Vagina (tissue), 2 donors: Measurements from ENCODE around the gene NPAS2.

Experiments used
- POLR2A ChIP-seq, 2 donors: fragments of 450-650 bp; IDR thresholded peaks; one replicate each; pipeline ENCODE4 v1.6.1; 2017; ENCODE audit warnings: antibody characterized with exemption in 2 of 2, mild to moderate bottlenecking in 2 of 2, moderate library complexity in 2 of 2
- POLR2AphosphoS5 ChIP-seq, 2 donors: sonication (generic); formaldehyde crosslinking; IDR thresholded peaks; one replicate each; pipeline ENCODE4 v1.9.0; 2017; ENCODE audit warnings: antibody characterized with exemption in 2 of 2, mild to moderate bottlenecking in 2 of 2, low read depth in 1 of 2; ENCODE audit not compliant: insufficient read depth in 1 of 2
- TF ChIP-seq, protein P1 (sequence below), 3 experiments: fragments of 450-650 bp in 2 of 3; fragments of 200-600 bp in 1 of 3; sonication (generic) in 1 of 3; IDR thresholded peaks; one replicate each; pipeline ENCODE4 v1.5.1; 2017 to 2019; ENCODE audit warnings: antibody characterized with exemption in 3 of 3, mild to moderate bottlenecking in 2 of 3, moderate library complexity in 2 of 3

DNA sequence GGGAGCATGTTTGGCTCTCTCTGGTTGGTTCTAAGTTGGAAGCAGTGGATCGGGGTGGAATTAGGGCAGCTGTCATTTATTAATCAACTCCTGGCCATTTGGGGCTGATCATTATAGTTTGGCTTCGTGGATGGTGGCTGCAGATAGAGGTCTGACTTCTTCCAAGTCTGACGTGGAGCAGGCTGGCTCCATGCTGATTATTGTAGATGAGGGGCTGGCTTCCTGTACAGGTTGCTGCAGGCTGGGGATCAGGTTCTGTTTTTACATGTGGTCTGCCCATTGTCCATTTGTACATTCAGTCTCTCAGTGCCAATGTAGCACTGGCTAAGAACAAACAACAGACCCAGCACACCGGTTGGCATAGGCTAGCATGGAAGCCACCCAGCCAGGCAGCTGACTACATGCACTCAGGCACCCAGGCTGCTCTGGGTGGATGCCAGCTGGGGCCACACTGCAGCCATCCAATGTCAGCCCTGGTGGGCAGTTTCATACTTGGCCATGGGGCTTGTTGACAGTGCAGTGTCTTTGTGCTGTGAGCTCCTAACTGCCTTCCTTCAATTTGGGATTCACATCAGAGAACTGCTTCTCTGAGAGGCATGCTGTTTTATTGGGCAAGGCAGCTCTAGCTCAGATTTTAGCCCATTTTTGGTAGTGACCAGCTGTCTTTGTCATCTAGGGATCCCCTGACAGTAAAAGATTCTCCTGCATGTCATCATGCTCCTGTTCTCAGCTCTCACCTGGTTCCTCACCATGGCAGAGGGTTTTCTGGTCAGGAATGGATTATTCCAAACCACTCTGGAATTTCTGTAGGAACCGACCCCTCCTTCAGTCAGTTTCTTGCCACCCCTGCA, 25.4 kb downstream of the NPAS2 start:
- TF ChIP-seq POLR2A (IDR thresholded peaks at IDR 0.05): no peak
- TF ChIP-seq, protein P1, sequence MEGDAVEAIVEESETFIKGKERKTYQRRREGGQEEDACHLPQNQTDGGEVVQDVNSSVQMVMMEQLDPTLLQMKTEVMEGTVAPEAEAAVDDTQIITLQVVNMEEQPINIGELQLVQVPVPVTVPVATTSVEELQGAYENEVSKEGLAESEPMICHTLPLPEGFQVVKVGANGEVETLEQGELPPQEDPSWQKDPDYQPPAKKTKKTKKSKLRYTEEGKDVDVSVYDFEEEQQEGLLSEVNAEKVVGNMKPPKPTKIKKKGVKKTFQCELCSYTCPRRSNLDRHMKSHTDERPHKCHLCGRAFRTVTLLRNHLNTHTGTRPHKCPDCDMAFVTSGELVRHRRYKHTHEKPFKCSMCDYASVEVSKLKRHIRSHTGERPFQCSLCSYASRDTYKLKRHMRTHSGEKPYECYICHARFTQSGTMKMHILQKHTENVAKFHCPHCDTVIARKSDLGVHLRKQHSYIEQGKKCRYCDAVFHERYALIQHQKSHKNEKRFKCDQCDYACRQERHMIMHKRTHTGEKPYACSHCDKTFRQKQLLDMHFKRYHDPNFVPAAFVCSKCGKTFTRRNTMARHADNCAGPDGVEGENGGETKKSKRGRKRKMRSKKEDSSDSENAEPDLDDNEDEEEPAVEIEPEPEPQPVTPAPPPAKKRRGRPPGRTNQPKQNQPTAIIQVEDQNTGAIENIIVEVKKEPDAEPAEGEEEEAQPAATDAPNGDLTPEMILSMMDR (IDR thresholded peaks at IDR 0.05): no peak
- no peak for TF ChIP-seq POLR2AphosphoS5 (IDR thresholded peaks at IDR 0.05; ENCODE audit: insufficient read depth in 1 of 2, low read depth in 1 of 2)
